Endothelial cell of umbilical vein (primary cell): Measurements from ENCODE around the gene WNT7B. TPM values are rescaled to one million over a fixed set of nuclear protein-coding genes. Genes with fewer than 3 reads are reported as not detected.

Source experiments
- BruUV-seq: library from RNA; stranded (reverse); fragments of 400-500 nt; replicated peaks from 2 replicates; lab custom pipeline; 2021; lab: Mats Ljungman, UMichigan
- CTCF ChIA-PET: fragments of 300-600, 350-600 bp; sonication (Branson Sonifier 250); formaldehyde crosslinking; loops from one replicate; lab custom pipeline; 2021; ENCODE audit warnings: antibody characterized with exemption, inconsistent platforms; lab: Charles Lee
- POLR2A ChIA-PET: fragments of 300-600, 350-600 bp; sonication (Branson Sonifier 250); formaldehyde crosslinking; loops from one replicate; lab custom pipeline; 2021; ENCODE audit warnings: antibody characterized with exemption, inconsistent platforms; lab: Charles Lee
- DNase-seq: peaks from one replicate; pipeline ENCODE4 v3.0.0-alpha.2; 2011; ENCODE audit warnings: low read depth, low spot score
- FAIRE-seq: peaks from 2 replicates; lab custom pipeline; 2011; peaks lifted over from hg19 to GRCh38; lab: Jason Lieb, UNC
- H2AFZ ChIP-seq: 2 replicates; pipeline ENCODE4 v1.6.0; 2012; ENCODE audit warnings: low read depth, low read length, control low read depth, inconsistent platforms
- H3K27ac ChIP-seq: 2 replicates; pipeline ENCODE4 v1.5.1; 2011; ENCODE audit warnings: low read depth, mild to moderate bottlenecking, control low read depth, low read length, moderate library complexity; ENCODE audit not compliant: insufficient read depth
- H3K27me3 ChIP-seq, 2 experiments: 2 replicates each; pipeline versions ENCODE4 v1.6.0 to v1.6.1; 2011; ENCODE audit warnings: low read length in 2 of 2, mixed read lengths in 1 of 2; ENCODE audit not compliant: control insufficient read depth in 2 of 2, insufficient read depth in 2 of 2
- H3K36me3 ChIP-seq, 2 experiments: 2 replicates in 1 of 2; 3 replicates in 1 of 2; pipeline ENCODE4 v1.5.1; 2011; ENCODE audit warnings: low read length in 2 of 2, mild to moderate bottlenecking in 1 of 2, moderate library complexity in 1 of 2; ENCODE audit not compliant: control insufficient read depth in 2 of 2, insufficient read depth in 2 of 2; ENCODE audit errors: extremely low read depth in 1 of 2
- H3K4me1 ChIP-seq: 3 replicates; pipeline ENCODE4 v1.5.1; 2011; ENCODE audit warnings: mild to moderate bottlenecking, low read length; ENCODE audit not compliant: control insufficient read depth, insufficient read depth; ENCODE audit errors: extremely low read depth
- H3K4me2 ChIP-seq: 2 replicates; pipeline ENCODE4 v1.6.1; 2011; ENCODE audit warnings: low read length, control low read depth, mixed read lengths; ENCODE audit not compliant: insufficient read depth
- H3K4me3 ChIP-seq, 3 experiments: fragments of 200-600 bp in 1 of 3; sonication (generic), shearing (Covaris generic) in 1 of 3; replicated peaks in 1 of 3; 2 replicates each; pipeline ENCODE4 v1.5.1; 2011 to 2016; ENCODE audit warnings: control low read depth in 3 of 3, low read length in 3 of 3, mild to moderate bottlenecking in 2 of 3, inconsistent platforms in 1 of 3, low read depth in 1 of 3, moderate library complexity in 1 of 3; ENCODE audit not compliant: insufficient read depth in 1 of 3
- H3K79me2 ChIP-seq: 2 replicates; pipeline ENCODE4 v1.6.0; 2012; ENCODE audit warnings: low read length, inconsistent platforms; ENCODE audit not compliant: control insufficient read depth, insufficient read depth
- H3K9ac ChIP-seq: replicated peaks from 2 replicates; pipeline ENCODE3; 2011; ENCODE audit warnings: low read length, control low read depth; ENCODE audit not compliant: insufficient read depth; ENCODE audit errors: extremely low read depth
- H3K9me1 ChIP-seq: replicated peaks from 3 replicates; pipeline ENCODE4 v1.6.0; 2011; ENCODE audit warnings: mild to moderate bottlenecking, low read length; ENCODE audit not compliant: control insufficient read depth, insufficient read depth; ENCODE audit errors: extremely low read depth
- H3K9me3 ChIP-seq: replicated peaks from 2 replicates; pipeline ENCODE4 v1.5.1; 2012; ENCODE audit warnings: low read length, inconsistent platforms; ENCODE audit not compliant: control insufficient read depth, insufficient read depth
- H4K20me1 ChIP-seq: replicated peaks from 2 replicates; pipeline ENCODE3; 2011; ENCODE audit warnings: mild to moderate bottlenecking, low read length; ENCODE audit not compliant: control insufficient read depth, insufficient read depth; ENCODE audit errors: extremely low read depth
- EZH2 ChIP-seq: IDR thresholded peaks from 2 replicates; pipeline ENCODE4 v1.6.1; 2012; ENCODE audit warnings: borderline replicate concordance, low read depth, mild to moderate bottlenecking, moderate library complexity, low read length, inconsistent platforms; ENCODE audit not compliant: severe bottlenecking
- FOS ChIP-seq: IDR thresholded peaks from 2 replicates; pipeline ENCODE4 v1.6.1; 2011; ENCODE audit warnings: mild to moderate bottlenecking, low read length, moderate library complexity, borderline replicate concordance; ENCODE audit not compliant: insufficient read depth
- GATA2 ChIP-seq: IDR thresholded peaks from 2 replicates; pipeline ENCODE4 v1.7.0; 2011; ENCODE audit warnings: low read depth, mild to moderate bottlenecking, moderate library complexity, mixed read lengths, low read length; ENCODE audit not compliant: insufficient read length, insufficient read depth
- JUN ChIP-seq: IDR thresholded peaks from 2 replicates; pipeline ENCODE4 v1.6.1; 2011; ENCODE audit warnings: borderline replicate concordance, low read depth; ENCODE audit not compliant: insufficient read length, insufficient read depth
- MYC ChIP-seq: IDR thresholded peaks from one replicate; pipeline ENCODE4 v1.6.1; 2011; ENCODE audit warnings: mild to moderate bottlenecking, low read depth, low read length
- POLR2A ChIP-seq: IDR thresholded peaks from 2 replicates; pipeline ENCODE4 v1.6.1; 2012; ENCODE audit warnings: low read depth, mild to moderate bottlenecking, control low read depth, low read length
- POLR2AphosphoS5 ChIP-seq: IDR thresholded peaks from 2 replicates; pipeline ENCODE4 v1.6.1; 2012; ENCODE audit warnings: low read depth, mild to moderate bottlenecking, control low read depth, low read length, moderate library complexity; ENCODE audit not compliant: insufficient read depth
- dilution Hi-C: fragments of 300-500 bp; cut with MboI; formaldehyde crosslinking; loops from one replicate; pipeline ENCODE4 v1.15.0; 2019; ENCODE audit warnings: low sequenced_read_pairs; ENCODE audit not compliant: extremely low pct_ligation_motif_present
- intact Hi-C: fragments of 100-400 bp; cut with micrococcal nuclease; formaldehyde crosslinking; loops from one replicate; pipeline ENCODE4 v1.10.0; 2022
- polyA plus RNA-seq, 4 experiments: library from polyadenylated mRNA; depleted of rRNA in 3 of 4; stranded (reverse) in 3 of 4; unstranded in 1 of 4; fragments of >200 nt; gene quantifications; 2 replicates each; pipeline versions ENCODE4 v1.2.1 to v1.2.3, GENCODE V29; 2011 to 2012; ENCODE audit warnings: missing spikeins in 1 of 4
- total RNA-seq: library from RNA; stranded (reverse); gene quantifications from 2 replicates; pipeline ENCODE4 v1.2.3, GENCODE V29; 2021
- TF ChIP-seq, protein P1 (sequence below): IDR thresholded peaks from 2 replicates; pipeline ENCODE4 v1.6.1; 2011; ENCODE audit not compliant: insufficient read depth, insufficient read length
- TF ChIP-seq, protein P2 (sequence below), 2 donors: IDR thresholded peaks; 1 replicate in 1 of 2; 2 replicates in 1 of 2; pipeline ENCODE4 v1.5.1; 2011; ENCODE audit warnings: low read length in 2 of 2, mild to moderate bottlenecking in 2 of 2, moderate library complexity in 2 of 2, control low read depth in 1 of 2, inconsistent platforms in 1 of 2, low read depth in 1 of 2; ENCODE audit not compliant: insufficient read depth in 1 of 2; ENCODE audit errors: extremely low read depth in 1 of 2

The WNT7B gene
- total and polyA plus RNA-seq, 2 donors (not counting 3 experiments of a cell fraction or from before 2014, with no cell fraction given), result not detected

DNA sequence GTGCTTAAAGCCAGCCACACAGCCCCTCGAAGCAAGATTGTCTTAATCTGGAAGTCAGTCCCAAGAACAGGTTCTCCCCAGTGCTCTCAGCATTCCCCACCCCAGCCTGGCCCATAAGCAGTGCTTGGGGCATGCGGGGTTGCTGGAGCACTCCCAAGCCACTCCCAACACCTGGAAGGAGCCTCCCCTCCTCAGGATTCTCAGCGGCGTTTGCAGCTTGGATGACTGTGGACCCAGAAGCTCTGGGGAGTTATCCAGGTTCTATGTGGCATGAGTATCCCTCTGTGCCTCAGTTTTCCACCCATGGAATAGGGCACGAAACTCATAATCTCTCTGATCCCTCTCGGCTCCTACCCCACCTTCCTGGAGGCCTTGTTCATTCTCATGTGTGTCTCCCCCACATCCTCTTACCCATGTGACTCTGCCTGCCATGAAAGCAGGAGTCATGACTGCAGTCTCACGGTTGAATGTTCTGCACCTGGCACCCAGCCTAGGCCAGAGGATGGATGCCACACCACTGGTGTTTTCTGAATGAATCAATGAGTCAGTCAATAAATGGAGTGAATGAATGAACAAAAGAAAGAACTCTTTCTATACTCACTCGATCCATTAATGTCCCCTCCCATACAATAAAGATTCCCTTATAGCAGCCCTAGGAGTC, 33.4 kb upstream of the WNT7B start:
- Histone ChIP-seq H3K4me1 (peaks cover 31% of the 10 kb centered on the region), H2AFZ (no peak overlapping the region), H3K9me1 (no peaks in the 10 kb centered on the region), H3K4me3 (no peak overlapping the region), H3K4me2 (no peak overlapping the region), H3K9ac (no peak overlapping the region), H3K27ac (no peak overlapping the region), H3K36me3 (no peaks in the 10 kb centered on the region), H3K9me3 (no peaks in the 10 kb centered on the region), H4K20me1 (no peaks in the 10 kb centered on the region), H3K27me3 (no peaks in the 10 kb centered on the region), H3K79me2 (no peaks in the 10 kb centered on the region)
- ChIA-PET POLR2A (no interaction called here), CTCF (no interaction called here)
- DNase-seq, result no peak
- no TSS peak for BruUV-seq
- FAIRE-seq, result no peak
- dilution Hi-C loops, result no loop called here
- TF ChIP-seq POLR2A, result no peak
- TF ChIP-seq GATA2, result no peak
- TF ChIP-seq, protein P1, sequence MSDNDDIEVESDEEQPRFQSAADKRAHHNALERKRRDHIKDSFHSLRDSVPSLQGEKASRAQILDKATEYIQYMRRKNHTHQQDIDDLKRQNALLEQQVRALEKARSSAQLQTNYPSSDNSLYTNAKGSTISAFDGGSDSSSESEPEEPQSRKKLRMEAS, result no peak
- TF ChIP-seq, protein P2, sequence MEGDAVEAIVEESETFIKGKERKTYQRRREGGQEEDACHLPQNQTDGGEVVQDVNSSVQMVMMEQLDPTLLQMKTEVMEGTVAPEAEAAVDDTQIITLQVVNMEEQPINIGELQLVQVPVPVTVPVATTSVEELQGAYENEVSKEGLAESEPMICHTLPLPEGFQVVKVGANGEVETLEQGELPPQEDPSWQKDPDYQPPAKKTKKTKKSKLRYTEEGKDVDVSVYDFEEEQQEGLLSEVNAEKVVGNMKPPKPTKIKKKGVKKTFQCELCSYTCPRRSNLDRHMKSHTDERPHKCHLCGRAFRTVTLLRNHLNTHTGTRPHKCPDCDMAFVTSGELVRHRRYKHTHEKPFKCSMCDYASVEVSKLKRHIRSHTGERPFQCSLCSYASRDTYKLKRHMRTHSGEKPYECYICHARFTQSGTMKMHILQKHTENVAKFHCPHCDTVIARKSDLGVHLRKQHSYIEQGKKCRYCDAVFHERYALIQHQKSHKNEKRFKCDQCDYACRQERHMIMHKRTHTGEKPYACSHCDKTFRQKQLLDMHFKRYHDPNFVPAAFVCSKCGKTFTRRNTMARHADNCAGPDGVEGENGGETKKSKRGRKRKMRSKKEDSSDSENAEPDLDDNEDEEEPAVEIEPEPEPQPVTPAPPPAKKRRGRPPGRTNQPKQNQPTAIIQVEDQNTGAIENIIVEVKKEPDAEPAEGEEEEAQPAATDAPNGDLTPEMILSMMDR (IDR thresholded peaks at IDR 0.05; ENCODE audit: extremely low read depth in 1 of 2, insufficient read depth in 1 of 2, low read depth in 1 of 2, low read length in 2 of 2), result no peak
- no peak for TF ChIP-seq JUN
- TF ChIP-seq FOS, result no peak
- TF ChIP-seq MYC, result no peak
- TF ChIP-seq POLR2AphosphoS5, result no peak
- TF ChIP-seq EZH2, result no peak
- intact Hi-C loops, result no loop called here
